ENCODE data around the gene ZNF101.

The ZNF101 gene

DNA sequence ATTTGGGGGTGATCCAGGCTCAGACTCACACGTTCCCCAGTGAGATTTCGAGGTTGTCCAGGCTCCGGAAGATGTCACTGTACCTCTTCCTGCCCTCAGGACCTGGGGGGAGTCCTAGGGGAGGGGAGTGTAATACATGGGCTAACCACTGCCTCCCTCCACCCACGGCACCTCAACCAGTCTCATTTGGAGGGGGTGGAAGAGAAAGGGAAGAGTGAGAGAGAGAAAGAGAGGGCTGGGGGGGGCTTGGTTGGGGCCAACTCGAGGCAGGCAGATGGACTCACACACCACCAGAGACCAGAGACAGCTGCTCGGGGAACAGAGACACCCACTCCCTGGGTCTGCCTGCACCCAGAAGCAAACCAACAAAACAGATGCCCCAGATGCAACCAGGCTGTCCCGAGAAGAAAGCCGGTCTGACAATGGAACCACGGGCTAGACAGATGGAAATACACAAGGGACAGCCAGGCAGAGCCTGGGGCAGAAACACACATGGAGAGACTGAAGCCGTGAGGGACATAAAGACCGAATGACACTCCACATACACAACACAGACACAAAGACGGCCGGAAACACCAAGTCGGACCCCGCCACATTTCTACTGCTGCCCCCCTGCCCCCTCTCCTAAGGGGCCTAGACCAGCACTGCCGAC is 26.0 kb upstream of the ZNF101 start:
- no peak for DNase-seq

DNA sequence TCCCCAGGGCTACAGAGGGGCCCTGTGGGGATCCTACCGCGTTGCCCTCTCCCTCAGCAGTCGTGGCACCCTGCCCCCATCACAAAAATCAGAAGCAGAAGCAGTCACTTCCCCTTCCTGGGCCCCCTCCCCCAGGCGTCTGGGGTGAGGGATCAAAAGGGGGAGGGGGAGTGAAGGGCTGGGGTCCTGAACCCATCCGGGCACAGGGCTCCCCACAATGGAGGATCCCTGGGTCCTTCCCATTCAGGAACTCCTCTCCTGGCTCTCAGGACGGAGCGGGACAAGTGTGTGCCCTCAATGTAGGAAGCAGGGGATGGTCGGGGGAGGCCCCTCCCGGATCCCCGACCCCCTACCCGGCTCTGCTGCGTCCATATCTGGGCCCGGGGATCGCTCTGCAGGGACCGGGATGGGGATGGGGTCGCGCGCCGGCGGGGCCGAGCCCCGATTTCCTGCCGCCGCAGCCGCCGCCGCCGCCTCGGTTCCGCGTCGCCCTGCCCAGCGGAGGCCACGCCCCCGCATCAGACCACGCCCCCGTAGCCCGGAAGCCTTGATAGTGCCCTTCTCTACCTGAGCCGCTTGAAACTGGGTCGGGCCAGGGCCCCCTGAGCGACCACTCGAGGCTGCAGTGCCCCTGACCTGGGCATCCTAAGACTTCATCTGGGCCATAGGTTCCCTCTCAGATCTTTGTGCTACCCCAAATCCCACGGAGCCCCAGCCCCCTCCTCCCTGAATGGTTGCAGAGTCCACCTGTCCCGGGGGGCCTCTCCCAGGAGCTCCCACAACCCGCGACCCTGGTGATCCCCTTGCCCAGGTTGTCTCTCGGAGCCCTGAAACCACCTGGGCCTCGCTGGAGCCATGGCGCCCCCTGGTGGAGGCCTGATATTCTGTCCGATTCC is 25.2 kb upstream of the ZNF101 start, which contains the start of gene GMIP:
Gene GMIP, minus strand, starts transcription at position 500 of the 896 bp plus-strand sequence. Its CDS starts 128 bp downstream, at position 372.
- DNase-seq: no peak

DNA sequence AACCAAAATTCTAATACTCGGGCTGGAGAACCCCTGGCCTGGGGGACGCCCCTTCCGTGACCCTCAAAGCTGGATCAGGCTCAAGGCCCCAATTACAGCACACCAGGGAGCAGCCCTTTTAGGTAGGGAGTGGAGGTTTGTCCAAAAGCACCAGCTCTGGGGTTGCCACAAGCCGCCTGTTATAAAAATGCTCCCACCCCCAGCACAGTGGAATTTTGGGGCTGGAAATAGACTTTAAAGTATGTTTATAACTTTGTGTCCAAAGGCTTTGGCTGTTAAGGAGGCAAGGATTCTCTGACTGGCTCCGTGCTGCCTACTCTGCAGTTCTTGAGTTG is 24.6 kb upstream of the ZNF101 start:
- no peak for DNase-seq

DNA sequence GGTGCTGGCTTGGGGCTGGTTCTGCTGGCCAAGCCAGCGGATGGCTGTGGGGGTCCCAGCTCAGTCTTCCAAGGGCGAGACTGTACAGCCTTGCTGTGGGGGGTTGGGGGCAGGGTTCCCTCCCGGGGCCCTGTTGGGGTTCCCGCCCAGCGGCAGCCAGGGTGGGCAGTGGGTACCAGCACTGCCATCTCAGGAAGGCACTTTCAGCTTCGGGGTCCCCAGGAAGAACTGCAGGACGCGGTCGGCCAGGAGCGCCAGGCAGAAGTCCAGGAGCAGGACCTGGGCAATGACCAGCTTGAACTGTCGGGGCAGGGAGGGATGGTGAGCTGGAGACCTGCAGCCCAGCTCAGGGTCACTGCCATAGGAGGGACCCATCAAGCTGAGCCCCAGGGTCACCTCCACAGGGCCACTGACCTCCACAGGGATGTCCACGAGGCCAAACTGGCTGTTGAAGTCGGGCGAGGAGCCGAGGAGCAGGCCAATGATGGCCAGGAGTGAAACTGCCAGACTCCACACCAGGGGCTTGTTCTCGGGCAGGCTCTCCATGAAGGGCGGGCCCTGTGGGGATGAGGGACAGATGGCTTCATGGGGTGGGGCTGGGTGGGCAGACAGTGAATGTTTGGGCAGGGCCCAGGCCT is 23.3 kb upstream of the ZNF101 start:
- DNase-seq: no peak

DNA sequence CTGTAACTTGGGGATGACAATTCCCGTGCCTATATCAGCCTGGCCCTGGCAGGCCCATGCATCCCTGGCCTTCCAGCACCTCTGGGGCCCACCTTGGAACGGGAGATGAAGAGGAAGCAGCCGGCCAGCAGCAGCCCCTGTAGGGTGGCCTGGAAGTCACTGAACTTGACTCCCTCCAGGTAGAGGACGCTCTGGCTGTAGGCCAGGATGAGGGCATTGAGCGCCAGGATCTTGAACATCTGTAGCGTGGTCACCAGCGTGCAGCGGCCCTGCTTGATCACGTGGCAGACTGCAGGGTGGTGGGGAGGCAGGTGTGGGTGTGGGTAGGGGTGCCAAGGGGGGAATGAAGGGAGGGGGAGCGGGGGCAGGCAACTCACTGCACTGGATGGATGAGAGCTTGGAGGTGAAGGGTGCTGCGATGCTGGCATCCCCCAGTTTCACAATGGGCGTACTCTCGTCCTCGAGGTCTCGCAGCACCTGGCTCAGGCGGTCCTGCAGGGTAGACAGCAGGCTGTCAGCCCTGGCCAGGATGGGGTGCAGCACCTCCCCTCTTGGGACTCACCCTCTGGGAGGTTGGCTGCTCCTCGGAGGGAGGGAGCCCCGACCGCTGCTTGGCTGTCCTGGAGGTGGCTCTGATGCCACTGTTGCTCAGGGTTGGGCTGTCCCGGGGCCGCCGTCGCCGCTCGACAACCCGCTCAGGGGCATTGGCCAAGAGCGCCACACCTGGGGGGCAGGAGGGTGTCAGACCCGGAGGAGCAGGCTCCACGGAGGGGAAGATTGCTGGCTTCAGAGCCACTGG is 21.4 kb upstream of the ZNF101 start:
- no peak for DNase-seq

DNA sequence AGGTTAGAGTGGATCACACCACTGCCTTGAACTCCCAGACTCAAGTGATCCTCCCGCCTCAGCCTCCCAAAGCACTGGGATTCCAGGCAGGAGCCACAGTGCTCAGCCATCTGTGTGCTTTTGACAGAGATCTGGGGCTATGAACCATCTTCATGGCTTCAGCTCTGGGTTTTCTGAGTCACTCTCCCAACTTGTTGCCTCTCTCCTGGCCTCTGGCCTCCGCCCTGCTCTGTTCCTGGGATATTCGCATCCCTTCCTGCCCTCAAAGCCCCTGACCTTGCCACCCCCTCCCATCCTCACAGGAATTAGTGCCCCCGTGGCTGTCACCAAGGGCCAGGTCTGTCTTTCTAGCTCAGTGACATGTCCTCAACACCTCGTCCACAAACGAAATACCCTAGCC is 19.5 kb upstream of the ZNF101 start:
- no peak for DNase-seq

DNA sequence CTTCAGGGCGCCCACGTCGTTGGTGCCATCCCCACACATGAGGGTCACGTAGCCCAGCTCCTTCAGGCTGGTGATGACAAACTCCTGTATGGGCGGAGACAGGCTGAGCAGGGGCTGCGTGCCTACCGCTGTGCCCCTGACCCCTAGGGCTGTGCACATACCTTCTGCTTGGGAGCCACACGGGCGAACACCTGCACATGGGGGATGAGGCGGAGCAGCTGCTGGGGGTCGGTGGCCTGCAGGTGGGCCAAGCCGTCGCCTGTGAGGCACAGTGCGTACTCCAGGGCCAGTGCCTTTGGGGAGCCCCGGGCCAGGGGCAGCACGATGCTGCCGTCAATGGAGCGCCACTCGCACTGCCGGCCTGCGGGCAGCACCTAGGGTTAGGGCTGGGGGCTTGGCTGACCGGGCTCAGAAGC is 19.1 kb upstream of the ZNF101 start:
- DNase-seq: no peak

DNA sequence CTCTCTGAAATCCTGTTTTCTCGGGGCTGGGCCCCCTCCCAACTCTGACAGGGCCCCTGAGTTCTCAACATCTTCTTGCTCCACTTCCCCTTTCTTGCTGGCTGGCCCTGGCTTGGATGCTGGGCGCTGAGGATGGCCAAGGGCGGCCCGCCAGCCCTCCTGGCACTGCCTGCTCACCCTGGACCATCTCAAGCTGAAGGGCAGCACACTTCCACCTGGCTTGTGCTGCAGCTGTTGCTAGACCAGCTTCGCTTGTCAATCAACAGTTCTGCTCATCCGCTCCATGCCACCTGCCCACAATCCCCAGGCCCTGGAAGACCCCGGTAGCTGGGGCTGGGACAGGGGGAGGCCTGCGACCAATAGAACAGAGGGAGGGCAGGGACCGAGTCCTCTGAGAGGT is 18.3 kb upstream of the ZNF101 start:
- DNase-seq: no peak

DNA sequence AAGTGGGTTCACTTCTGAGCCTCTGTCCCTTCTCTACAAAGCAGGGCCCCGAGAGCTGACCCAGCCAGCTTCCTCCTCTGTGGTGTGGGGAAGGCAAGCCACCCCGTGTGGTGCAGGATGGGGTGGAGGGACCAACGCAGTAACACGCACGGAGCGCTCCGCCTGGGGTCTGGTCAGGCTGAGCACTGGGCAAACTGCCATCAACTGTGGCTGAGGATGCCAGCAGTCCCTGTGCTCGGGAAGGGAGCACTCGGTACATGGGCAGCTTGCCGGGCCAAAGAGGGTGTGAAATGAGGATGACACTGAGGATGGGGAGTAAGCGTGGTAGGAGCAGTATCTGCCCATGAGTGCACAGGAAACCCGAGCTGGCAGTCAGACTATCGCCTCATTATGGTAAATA is 17.6 kb upstream of the ZNF101 start:
- no peak for DNase-seq

DNA sequence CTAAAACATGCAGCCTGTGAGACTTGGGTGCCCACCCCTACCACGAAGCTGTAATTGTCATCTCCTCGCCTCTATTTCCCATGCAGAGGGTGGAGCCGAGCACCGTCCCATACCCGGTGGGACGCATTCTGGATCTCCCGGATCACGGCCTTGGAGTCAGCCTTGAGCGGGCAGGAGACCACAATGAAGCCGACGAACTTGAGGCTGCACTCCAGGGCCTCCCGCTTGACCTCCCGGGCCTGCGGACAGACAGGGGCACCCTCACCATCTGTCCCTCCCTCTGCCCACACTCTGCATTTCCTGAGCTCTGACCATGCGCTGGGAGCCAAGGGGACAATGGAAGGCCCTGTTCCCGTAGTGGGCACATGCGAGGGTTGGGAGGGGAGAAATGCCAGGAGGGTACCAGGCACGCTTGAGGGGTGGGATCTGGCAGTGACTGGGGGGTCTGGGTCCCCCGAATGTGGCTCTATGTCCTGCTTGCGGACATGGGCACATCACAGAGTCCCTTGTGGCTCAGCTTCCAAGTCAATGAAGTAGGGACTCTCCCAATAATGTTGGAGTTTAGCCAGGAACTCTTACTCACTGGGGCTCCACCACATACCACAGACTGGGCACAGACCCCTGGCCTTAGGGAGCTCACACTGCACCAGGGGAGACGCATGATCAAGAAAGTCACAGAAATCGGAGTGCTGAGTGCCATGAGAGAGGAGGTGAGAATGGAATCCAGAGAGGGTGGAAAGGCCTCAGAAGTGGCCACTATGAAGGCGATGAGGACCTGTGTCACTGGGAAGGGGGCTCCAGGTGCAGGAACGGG is 15.9 kb upstream of the ZNF101 start:
- DNase-seq: no peak

DNA sequence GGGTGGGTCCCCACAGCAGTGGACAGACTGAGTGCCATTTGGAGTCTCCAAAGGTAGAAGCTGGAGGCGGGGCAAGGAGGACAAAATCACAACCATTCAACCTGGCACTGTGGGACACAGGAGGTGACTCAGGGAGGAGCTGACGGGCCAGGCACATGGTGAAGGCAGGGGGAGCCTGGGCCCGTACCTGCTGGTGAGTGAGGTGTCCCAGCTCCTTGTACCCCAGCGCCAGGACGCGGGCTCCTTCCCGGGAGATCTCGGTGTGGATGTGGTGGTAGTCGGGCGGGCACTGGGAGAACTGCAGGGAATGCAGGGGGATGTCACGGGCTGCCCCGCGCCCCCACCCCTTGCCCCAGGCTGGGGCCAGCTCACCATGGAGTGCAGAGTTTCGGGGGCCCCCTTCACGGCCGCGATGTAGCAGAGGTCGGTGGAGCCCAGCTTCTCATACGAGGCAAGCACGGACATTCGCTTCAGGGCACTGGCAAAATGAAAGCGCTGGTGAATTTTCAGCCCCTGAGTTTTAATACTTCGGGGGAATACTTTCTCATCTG is 15.0 kb upstream of the ZNF101 start:
- DNase-seq: no peak

DNA sequence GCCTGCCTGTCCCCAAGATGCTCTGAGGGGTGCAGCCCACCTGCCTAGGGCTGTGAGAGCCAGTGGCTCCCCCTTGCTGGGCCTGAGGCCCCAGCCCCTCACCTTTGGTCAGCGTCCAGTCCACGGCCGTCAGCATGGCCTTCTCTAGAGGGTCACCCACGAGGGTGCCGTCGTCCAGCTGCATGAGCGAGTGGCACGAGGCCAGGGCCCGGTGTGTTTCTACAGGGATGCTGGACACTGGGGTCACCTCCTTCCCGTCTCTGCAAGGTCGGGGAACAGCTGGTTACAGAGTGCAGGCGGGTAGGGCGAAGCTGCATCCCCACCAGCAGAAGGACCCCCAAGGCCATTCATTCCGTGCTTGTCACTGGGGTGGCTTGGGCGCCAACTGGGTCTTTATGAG is 14.2 kb upstream of the ZNF101 start:
- DNase-seq: no peak

DNA sequence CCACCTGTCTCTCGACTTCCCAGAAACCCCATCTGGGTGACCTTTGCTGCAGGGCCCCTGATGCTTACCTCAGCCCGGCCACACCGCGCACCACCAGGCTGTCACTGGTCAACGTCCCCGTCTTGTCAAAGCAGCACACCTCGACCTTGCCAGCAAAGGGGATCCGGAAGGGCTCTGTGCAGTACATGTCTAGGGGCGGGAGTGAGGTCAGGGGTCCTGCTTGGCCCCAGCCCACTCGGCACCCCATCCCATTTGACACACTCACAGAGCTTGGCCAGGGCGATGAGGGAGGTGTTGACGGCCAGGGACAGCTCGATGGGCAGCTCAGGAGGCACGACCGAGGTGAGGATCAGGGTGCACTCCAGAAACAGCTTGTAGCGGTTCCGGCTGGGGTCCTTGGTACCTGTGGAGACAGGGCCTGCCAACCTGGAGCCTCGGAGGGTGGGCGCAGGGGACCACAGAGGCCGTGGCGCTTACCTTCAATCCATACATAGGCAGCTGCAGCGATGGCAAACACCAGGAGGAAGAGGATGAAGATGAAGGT is 13.5 kb upstream of the ZNF101 start:
- DNase-seq: no peak

DNA sequence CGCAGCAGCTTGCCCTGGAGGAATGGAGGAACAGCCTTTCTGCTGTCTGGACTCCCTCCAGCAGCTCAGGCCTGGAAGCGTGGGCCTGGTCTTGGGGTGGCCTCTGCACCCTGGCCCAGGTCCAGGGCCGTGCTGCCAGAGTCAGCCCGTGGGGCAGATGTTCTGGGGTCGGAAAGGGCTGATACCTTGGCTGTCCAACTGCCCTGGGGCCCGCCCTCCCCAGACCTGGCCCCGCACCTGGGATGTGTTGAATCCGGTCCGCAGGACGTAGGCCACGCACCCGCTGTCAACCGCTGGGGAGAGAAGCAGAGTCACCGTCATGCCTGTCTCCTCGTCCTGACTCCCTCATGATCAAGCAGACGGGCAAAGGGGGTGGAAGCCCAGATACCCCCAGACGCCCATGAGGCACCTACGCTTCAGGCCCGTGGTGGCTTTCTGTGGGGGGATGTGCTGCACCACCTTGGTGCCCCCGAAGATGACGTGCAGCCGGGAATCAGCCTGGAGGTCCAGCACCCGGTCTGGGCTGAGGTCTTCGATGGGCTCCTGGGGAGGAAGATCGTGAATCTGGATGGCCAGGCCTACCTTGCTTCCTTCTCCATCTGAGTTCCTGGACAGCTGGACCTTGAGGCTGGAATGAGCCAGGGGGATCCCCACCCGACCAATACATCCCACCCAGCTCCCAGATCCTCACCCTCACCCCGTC is 12.8 kb upstream of the ZNF101 start:
- no peak for DNase-seq

DNA sequence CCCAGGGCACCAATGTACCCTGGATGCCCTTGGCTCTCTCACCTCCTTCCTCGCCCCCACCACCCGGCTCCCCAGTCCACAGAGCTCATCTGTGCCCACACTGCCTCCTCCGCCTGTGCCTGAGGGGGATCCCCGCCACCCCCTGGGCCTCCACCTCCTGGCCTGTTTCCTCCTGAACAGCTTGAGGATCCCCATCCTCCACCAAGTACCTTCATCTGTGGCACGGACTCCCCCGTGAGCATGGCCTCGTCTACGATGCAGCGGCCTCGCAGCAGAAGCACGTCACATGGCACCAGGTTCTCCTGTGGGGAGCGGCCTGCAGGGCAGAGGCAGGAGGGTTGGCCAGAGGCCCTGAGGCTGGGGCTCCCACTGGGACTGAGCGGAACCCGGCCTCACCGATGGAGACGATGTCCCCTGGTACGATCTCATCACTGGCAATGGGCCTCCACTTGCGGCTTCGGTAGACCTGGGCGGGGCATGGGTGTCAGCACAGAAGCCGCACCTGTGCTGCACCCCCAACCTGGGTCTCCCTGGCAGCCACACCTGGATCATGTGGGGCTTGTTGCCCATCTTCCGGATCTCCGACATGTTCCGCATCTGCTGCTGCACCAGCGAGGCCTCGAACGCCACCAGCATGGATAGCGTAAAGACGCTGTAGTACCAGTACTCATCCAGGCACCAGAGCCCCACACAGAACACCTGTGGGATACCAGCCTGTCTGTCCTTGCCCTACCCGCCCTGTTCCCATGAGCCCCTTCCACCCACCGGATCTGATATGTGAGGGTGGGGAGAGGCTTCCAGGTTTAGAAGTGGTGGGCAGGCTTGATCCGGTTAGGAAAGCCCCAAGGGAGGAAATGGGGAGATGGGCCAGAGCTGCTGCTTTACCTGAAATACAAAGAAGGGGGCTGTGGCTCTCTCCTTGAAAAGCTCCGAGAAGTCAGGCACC is 11.9 kb upstream of the ZNF101 start:
- DNase-seq: no peak

DNA sequence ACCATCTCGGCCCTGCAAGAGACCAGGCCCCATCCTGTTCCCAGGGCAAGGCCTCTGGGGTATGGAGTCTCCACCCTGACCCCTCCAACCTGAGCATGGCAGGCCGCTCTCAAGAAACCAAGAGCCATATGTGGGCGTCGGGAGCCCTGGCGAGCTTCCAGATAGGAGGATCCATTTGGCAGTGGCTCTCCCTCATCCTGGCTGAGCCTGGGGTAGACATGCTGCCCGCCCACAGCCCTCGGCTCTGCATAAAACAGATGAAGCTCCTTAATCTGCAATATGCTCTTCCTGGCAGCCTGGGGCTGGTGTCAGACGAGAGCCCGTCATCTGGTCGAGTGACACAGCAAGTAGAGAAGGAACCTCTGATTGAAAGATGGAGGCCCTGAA is 11.2 kb upstream of the ZNF101 start:
- no peak for DNase-seq

DNA sequence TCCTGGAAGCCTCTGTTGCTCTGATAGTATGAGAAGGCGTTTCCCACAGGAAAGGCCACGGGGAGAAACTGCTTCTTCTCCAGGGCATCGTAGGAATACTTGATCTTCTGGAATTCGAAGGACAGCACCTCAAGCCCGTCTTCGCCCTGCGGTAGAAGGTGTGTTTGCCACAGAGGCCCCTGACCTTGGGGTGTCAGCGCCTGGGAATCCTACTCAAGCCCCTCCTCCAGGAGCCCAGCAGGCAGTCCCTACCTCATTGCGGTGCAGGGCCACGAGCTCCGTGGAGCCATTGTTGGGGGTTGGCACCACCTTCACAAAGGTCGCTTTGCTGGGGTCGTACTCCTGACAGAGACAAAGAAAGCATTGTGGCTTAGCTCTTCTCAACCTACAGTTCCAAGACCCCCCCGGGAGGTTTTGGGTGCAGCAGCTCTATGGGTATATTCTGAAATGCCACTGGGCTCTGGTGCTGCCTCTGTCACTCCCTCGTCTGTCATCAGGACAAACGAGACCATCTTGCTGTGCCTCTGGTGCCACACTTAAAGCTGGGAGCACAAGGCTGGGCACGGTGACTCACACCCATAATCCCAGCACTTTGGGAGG is 8.9 kb upstream of the ZNF101 start:
- DNase-seq: no peak

DNA sequence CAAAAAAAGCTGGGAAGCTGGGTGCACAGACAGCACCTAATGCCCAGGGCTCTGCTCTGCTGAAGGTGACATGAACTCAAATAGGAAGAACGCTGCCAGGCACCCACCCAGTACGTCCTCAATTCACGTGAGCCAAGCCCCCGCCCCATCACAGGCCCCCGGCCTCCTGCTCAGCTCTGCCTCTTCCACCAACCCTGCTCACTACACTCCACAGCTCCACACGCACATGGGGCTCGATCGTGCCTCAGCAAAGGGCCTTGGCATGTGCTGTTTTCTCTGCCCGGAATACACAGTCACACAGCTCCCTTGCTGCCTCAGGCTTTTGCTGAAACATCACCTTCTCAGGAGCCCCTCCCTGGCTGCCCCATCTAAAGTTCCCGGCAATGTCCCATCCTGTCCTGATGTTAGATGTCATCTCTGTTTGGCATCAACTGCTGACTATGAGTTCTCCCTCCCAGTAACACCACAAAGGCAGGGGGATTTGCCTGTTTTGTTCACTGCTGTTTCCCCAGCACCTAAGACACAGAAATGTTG is 7.4 kb upstream of the ZNF101 start:
- no peak for DNase-seq

DNA sequence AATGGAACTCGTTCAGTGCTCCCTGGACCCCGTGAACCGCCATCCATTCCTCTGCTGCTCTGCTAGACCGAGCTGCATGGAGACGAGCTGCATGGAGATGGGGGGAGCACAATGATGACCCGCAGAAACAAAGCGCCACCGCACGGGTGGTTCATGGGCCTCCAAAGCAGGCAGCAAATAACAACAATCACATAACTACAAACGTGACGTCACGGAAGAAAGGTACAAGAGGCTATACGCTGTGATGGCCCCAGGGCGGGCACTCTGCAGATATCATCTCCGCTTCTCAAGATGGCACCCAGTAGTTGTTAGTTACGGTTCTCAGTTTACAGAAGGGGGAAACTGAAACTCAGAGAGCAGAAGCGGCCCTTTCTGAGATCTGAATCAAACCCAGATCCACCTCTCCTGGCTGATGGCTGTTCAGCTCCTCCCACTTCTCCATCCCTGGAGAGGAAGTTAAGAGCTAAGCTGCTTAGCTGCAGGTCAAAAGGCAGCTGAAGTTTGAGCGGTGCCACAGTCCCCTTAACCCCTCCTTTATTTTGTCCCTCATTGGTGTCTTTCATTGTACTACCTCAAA is 6.9 kb upstream of the ZNF101 start:
- DNase-seq: no peak
